HepG2 (cell line): Measurements from ENCODE around the gene VPS54. TPM values are rescaled to one million over a fixed set of nuclear protein-coding genes. Genes with fewer than 3 reads are reported as not detected.

ENCODE experiments used
- GRHL1 ChIP-seq: sonication (generic); formaldehyde crosslinking; conservative IDR thresholded peaks from 2 replicates; pipeline ENCODE4 v1.8.0; 2022; ENCODE audit warnings: missing genetic modification reagents
- HDAC1 ChIP-seq: sonication (generic); formaldehyde crosslinking; IDR thresholded peaks from 2 replicates; pipeline ENCODE4 v1.5.1; 2020; ENCODE audit warnings: mild to moderate bottlenecking, missing genetic modification reagents
- HES4 ChIP-seq: sonication (generic); formaldehyde crosslinking; IDR thresholded peaks from 2 replicates; pipeline ENCODE4 v1.9.0; 2021; ENCODE audit warnings: mild to moderate bottlenecking, missing genetic modification reagents, borderline replicate concordance
- HOXD1 ChIP-seq: sonication (generic); formaldehyde crosslinking; IDR thresholded peaks from 2 replicates; pipeline ENCODE4 v1.5.0; 2020; ENCODE audit warnings: missing genetic modification reagents
- KIAA2018 ChIP-seq: sonication (generic); formaldehyde crosslinking; IDR thresholded peaks from 2 replicates; pipeline ENCODE4 v1.5.0; 2020; ENCODE audit warnings: mild to moderate bottlenecking, missing genetic modification reagents, borderline replicate concordance
- MTA3 ChIP-seq: sonication (generic); formaldehyde crosslinking; IDR thresholded peaks from 2 replicates; pipeline ENCODE4 v1.4.0; 2020; ENCODE audit warnings: missing genetic modification reagents
- NR2C2 ChIP-seq: sonication (generic); formaldehyde crosslinking; IDR thresholded peaks from 2 replicates; pipeline ENCODE4 v1.4.0; 2020; ENCODE audit warnings: missing genetic modification reagents, mild to moderate bottlenecking, moderate library complexity, borderline replicate concordance
- NRL ChIP-seq: sonication (generic); formaldehyde crosslinking; IDR thresholded peaks from 2 replicates; pipeline ENCODE4 v1.5.0; 2020; ENCODE audit warnings: missing genetic modification reagents, mild to moderate bottlenecking, moderate library complexity, borderline replicate concordance
- RFXAP ChIP-seq: sonication (generic); formaldehyde crosslinking; IDR thresholded peaks from 2 replicates; pipeline ENCODE4 v1.4.0; 2020; ENCODE audit warnings: missing genetic modification reagents, borderline replicate concordance
- RORA ChIP-seq: sonication (generic); formaldehyde crosslinking; IDR thresholded peaks from 2 replicates; pipeline ENCODE4 v1.5.0; 2020; ENCODE audit warnings: mild to moderate bottlenecking, missing genetic modification reagents, moderate library complexity
- SIN3A ChIP-seq: IDR thresholded peaks from 2 replicates; pipeline ENCODE4 v1.6.1; 2011; ENCODE audit warnings: low read depth, mild to moderate bottlenecking, control low read depth, low read length, borderline replicate concordance
- TBL1XR1 ChIP-seq: fragments of 150-350 bp; IDR thresholded peaks from 2 replicates; pipeline ENCODE4 v1.6.1; 2014; ENCODE audit warnings: borderline replicate concordance, low read length; ENCODE audit not compliant: partially characterized antibody
- TCF7L2 ChIP-seq: IDR thresholded peaks from 2 replicates; pipeline ENCODE4 v1.6.1; 2011; ENCODE audit warnings: mild to moderate bottlenecking, low read depth, low read length, moderate library complexity
- THRA ChIP-seq: sonication (generic); formaldehyde crosslinking; IDR thresholded peaks from 2 replicates; pipeline ENCODE4 v1.4.0; 2020; ENCODE audit warnings: missing genetic modification reagents, borderline replicate concordance
- YEATS4 ChIP-seq: sonication (generic); formaldehyde crosslinking; IDR thresholded peaks from 2 replicates; pipeline ENCODE4 v1.4.0; 2020; ENCODE audit warnings: missing genetic modification reagents, borderline replicate concordance
- ZKSCAN8 ChIP-seq: IDR thresholded peaks from 2 replicates; pipeline ENCODE4 v1.6.1; 2016; ENCODE audit warnings: borderline replicate concordance, missing genetic modification reagents, missing compliant biosample characterization
- ZMYM3 ChIP-seq: sonication (generic); formaldehyde crosslinking; IDR thresholded peaks from 2 replicates; pipeline ENCODE4 v1.5.1; 2020; ENCODE audit warnings: mild to moderate bottlenecking, missing genetic modification reagents
- ZNF883 ChIP-seq: sonication (generic); formaldehyde crosslinking; IDR thresholded peaks from 2 replicates; pipeline ENCODE4 v1.5.1; 2020; ENCODE audit warnings: mild to moderate bottlenecking, missing genetic modification reagents; ENCODE audit errors: not compliant biosample characterization
- polyA plus RNA-seq, 8 experiments: library from polyadenylated mRNA; depleted of rRNA in 3 of 8; stranded (reverse) in 7 of 8; unstranded in 1 of 8; fragments of >200 nt; fragmentation: Illumina TruSeq in 4 of 8; extraction: Trizol in 4 of 8; gene quantifications; 2 replicates each; pipeline versions ENCODE4 v1.2.1 to v1.2.3, GENCODE V29; 2011 to 2016; ENCODE audit warnings: low read depth in 4 of 8, missing spikeins in 1 of 8, mixed read lengths in 1 of 8; ENCODE audit not compliant: insufficient read depth in 1 of 8
- total RNA-seq, 5 experiments: library from RNA; depleted of rRNA; stranded (reverse); fragments of >200 nt; fragmentation: Illumina TruSeq; extraction: Trizol; gene quantifications; 2 replicates each; pipeline ENCODE4 v1.2.3, GENCODE V29; 2016; ENCODE audit warnings: low read depth in 1 of 5

VPS54 gene
- total and polyA plus RNA-seq, 2 of the 13 experiments (the other 11 are each of a cell fraction or from before 2014, with no cell fraction given) = 64.7 to 77.5 TPM

GRCh38 chr2:64024259-64024949, 5.2 kb upstream of the VPS54 start (continued):
- TF ChIP-seq TCF7L2 = peak; percentile 36; the same call in 1 of the 2 replicates
- peak; percentile 59; the same call in 1 of the 2 replicates for TF ChIP-seq THRA (CRISPR knock-in tag)
- no peak for TF ChIP-seq HES4
- TF ChIP-seq NRL (CRISPR knock-in tag) = no peak
- no peak for TF ChIP-seq ZNF883 (CRISPR knock-in tag)
- TF ChIP-seq YEATS4 = peak; percentile 55
- no peak for TF ChIP-seq MTA3 (CRISPR knock-in tag)
- 0 out of 2 replicates have a peak, but pooled peaks have one; percentile 47 for TF ChIP-seq HOXD1 (CRISPR knock-in tag)
- peak; percentile 63 for TF ChIP-seq NR2C2 (CRISPR knock-in tag)
- TF ChIP-seq KIAA2018 (CRISPR knock-in tag) = no peak
- TF ChIP-seq ZMYM3 (CRISPR knock-in tag) = no peak
- peak; percentile 73 for TF ChIP-seq HDAC1 (CRISPR knock-in tag)
- no peak; the same call in 1 of the 2 replicates for TF ChIP-seq RFXAP (CRISPR knock-in tag)
- TF ChIP-seq SIN3A = peak; percentile 64; the same call in 1 of the 2 replicates
- peak; percentile 63; the same call in 1 of the 2 replicates for TF ChIP-seq ZKSCAN8
- TF ChIP-seq TBL1XR1 = peak; percentile 38
- TF ChIP-seq GRHL1 (CRISPR knock-in tag) = no peak
- TF ChIP-seq RORA (CRISPR knock-in tag) = no peak
